SH-SY5Y (cell line): ENCODE measurements around the gene ZNF576.

Source experiments
- GATA2 ChIP-seq: IDR thresholded peaks from 2 replicates; pipeline ENCODE4 v1.6.1; 2011; ENCODE audit warnings: mild to moderate bottlenecking, low read depth, low read length
- GATA3 ChIP-seq: IDR thresholded peaks from 2 replicates; pipeline ENCODE4 v1.6.1; 2011; ENCODE audit warnings: low read depth, mild to moderate bottlenecking, low read length, moderate library complexity

- TF ChIP-seq GATA3, result no peak
- no peak for TF ChIP-seq GATA2
Observed at GRCh38 chr19:43641333-43641732, 44.9 kb downstream of the ZNF576 start.
